OCI-LY7 (cell line): Measurements from ENCODE around the gene AADACL4. TPM values are rescaled to one million over a fixed set of nuclear protein-coding genes. Genes with fewer than 3 reads are reported as not detected.

Source experiments
- BruUV-seq: library from RNA; stranded (reverse); fragments of 400-500 nt; replicated peaks from 2 replicates; lab custom pipeline; 2021; lab: Mats Ljungman, UMichigan
- CTCF ChIA-PET: fragments of 300-600 bp; sonication (Branson Sonifier 250); formaldehyde crosslinking; loops from one replicate; lab custom pipeline; 2022; ENCODE audit warnings: antibody characterized with exemption; ENCODE audit not compliant: unreplicated experiment; lab: Charles Lee
- POLR2A ChIA-PET: fragments of 300-600 bp; sonication (Branson Sonifier 250); formaldehyde crosslinking; loops from one replicate; lab custom pipeline; 2022; ENCODE audit warnings: antibody characterized with exemption; lab: Charles Lee
- DNase-seq: peaks from one replicate; pipeline ENCODE4 v3.0.0-alpha.2; 2015; ENCODE audit warnings: low spot score
- H2AFZ ChIP-seq: fragments of 200-600 bp; sonication (generic), shearing (Covaris generic); 2 replicates; pipeline ENCODE4 v1.6.1; 2014; ENCODE audit warnings: mild to moderate bottlenecking, antibody characterized with exemption, low read length, moderate library complexity
- H3K27ac ChIP-seq: fragments of 200-600 bp; sonication (generic); 2 replicates; pipeline ENCODE4 v1.5.1; 2014; ENCODE audit warnings: mixed run types, low read depth, mild to moderate bottlenecking, moderate library complexity, low read length, inconsistent platforms; ENCODE audit not compliant: poor library complexity, severe bottlenecking
- H3K36me3 ChIP-seq: fragments of 200-600 bp; sonication (generic); 2 replicates; pipeline ENCODE4 v1.6.1; 2014; ENCODE audit warnings: mild to moderate bottlenecking, antibody characterized with exemption, low read length, moderate library complexity, mixed read lengths; ENCODE audit not compliant: insufficient read depth
- H3K4me1 ChIP-seq: fragments of 200-600 bp; sonication (generic); 2 replicates; pipeline ENCODE4 v1.5.1; 2014; ENCODE audit warnings: mild to moderate bottlenecking, low read length; ENCODE audit not compliant: insufficient read depth, poor library complexity, severe bottlenecking
- H3K4me2 ChIP-seq: fragments of 200-600 bp; sonication (generic); 2 replicates; pipeline ENCODE4 v1.6.1; 2014; ENCODE audit warnings: mild to moderate bottlenecking, low read length
- H3K4me3 ChIP-seq: fragments of 200-600 bp; sonication (generic); 2 replicates; pipeline ENCODE4 v1.5.1; 2014; ENCODE audit warnings: mild to moderate bottlenecking, low read depth, low read length; ENCODE audit not compliant: poor library complexity, severe bottlenecking
- H3K79me2 ChIP-seq: fragments of 200-600 bp; sonication (generic); 2 replicates; pipeline ENCODE4 v1.6.1; 2016; ENCODE audit warnings: low read depth, mild to moderate bottlenecking, low read length, moderate library complexity, mixed read lengths; ENCODE audit not compliant: insufficient read depth
- H3K9me2 ChIP-seq: fragments of 200-600 bp; sonication (generic); 2 replicates; pipeline ENCODE4 v1.6.1; 2016; ENCODE audit warnings: mild to moderate bottlenecking, low read length, mixed read lengths; ENCODE audit not compliant: insufficient read depth
- H3K9me3 ChIP-seq: fragments of 200-600 bp; sonication (generic); 2 replicates; pipeline ENCODE4 v1.6.1; 2014; ENCODE audit warnings: mild to moderate bottlenecking, mixed run types, low read length, mixed read lengths
- H4K20me1 ChIP-seq: fragments of 200-600 bp; sonication (generic); 2 replicates; pipeline ENCODE4 v1.6.1; 2014; ENCODE audit warnings: mild to moderate bottlenecking, antibody characterized with exemption, low read length, moderate library complexity, mixed read lengths; ENCODE audit not compliant: insufficient read depth
- CTCF ChIP-seq: fragments of 200-600 bp; sonication (generic); conservative IDR thresholded peaks from 2 replicates; pipeline ENCODE4 v1.5.1; 2014; ENCODE audit warnings: mild to moderate bottlenecking, antibody characterized with exemption, low read length, moderate library complexity, mixed read lengths
- EZH2phosphoT487 ChIP-seq: fragments of 200-600 bp; sonication (generic); IDR thresholded peaks from 2 replicates; pipeline ENCODE4 v1.6.1; 2018; ENCODE audit warnings: low read depth, borderline replicate concordance, mild to moderate bottlenecking, mixed run types, antibody characterized with exemption, low read length, moderate library complexity, mixed read lengths
- intact Hi-C: fragments of 100-400 bp; cut with micrococcal nuclease; formaldehyde crosslinking; loops from one replicate; pipeline ENCODE4 v1.10.0; 2022; ENCODE audit not compliant: unreplicated experiment
- total RNA-seq, 2 experiments: library from RNA; depleted of rRNA in 1 of 2; stranded (reverse); fragments of >200 nt in 1 of 2; shearing (Covaris generic) in 1 of 2; gene quantifications; 2 replicates each; pipeline ENCODE4 v1.2.3, GENCODE V29; 2014 to 2022

The AADACL4 gene
- total RNA-seq, 2 experiments from 2014 or later, result not detected

DNA sequence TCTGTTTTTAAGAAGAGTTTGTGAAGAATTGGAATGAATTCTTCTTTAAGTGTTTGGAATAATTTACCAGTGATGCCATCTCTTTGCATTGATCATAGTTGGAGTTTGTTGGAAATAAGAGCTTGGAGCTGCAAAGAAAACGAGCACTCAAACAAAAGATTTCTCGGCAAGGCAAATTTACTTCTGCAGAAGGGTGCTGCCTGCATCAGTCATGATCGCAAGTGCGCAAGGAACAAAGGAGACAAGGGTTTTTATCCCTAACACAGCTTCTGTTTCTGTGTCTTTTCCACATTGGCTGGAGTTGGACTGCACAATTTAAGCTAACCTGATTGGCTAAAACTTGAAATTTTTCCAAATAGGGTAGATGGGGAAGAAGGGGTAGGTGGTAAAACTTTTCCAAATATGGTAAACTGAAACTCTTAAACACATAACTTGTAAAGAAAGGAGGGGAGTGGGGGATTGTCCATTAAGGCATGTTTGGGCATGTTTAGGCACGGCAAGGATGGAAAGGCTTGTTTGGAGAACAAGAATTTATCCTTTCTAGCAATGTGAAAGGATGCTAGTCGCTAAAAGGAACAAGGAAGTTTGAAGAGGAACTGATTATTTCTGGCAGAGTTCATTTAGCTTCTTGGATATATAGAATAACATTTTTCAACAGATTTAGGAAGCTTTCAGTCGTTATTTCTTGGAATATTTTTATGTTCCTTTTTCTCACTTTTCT lies 3.5 kb upstream of the AADACL4 start:
- intact Hi-C loops, result no loop called here
- Histone ChIP-seq H3K9me2 (no peaks in the 10 kb centered on the region), H3K4me1 (no peaks in the 10 kb centered on the region), H3K9me3 (peaks cover 23% of the 10 kb centered on the region), H3K4me2 (no peak overlapping the region), H3K4me3 (no peak overlapping the region), H3K27ac (no peak overlapping the region), H3K79me2 (no peaks in the 10 kb centered on the region), H4K20me1 (no peaks in the 10 kb centered on the region), H3K36me3 (no peaks in the 10 kb centered on the region), H2AFZ (no peak overlapping the region)
- no peak for TF ChIP-seq CTCF
- no peak for TF ChIP-seq EZH2phosphoT487
- ChIA-PET POLR2A (no interaction called here), CTCF (no interaction called here)
- DNase-seq, result peak; percentile 17
- no TSS peak for BruUV-seq

DNA sequence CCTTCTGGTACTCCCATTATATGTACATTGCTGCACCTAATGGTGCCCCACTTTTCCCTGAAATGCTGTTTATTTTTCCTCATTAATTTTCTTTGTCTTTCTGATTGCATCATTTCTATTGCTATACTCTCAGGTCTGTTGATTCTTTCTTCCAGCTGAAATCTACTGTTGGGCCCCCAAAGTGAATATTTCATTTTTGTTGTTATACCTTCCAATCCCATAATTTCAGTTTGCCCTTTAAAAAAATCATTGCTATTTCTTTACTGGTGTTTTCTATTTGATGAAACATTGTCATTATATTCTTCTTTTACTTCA lies 3.0 kb upstream of the AADACL4 start:
- no peaks in the 10 kb centered on the region for H3K9me2 ChIP-seq
- no peaks in the 10 kb centered on the region for H3K36me3 ChIP-seq
- no peak for TF ChIP-seq EZH2phosphoT487
- no peak for TF ChIP-seq CTCF
- peaks cover 23% of the 10 kb centered on the region for H3K9me3 ChIP-seq
- no peaks in the 10 kb centered on the region for H3K79me2 ChIP-seq
- H4K20me1 ChIP-seq, result no peaks in the 10 kb centered on the region
- no TSS peak for BruUV-seq
- H3K4me3 ChIP-seq, result no peak overlapping the region
- H3K27ac ChIP-seq, result no peak overlapping the region
- DNase-seq, result no peak
- H3K4me2 ChIP-seq, result no peak overlapping the region
- ChIA-PET CTCF (no interaction called here), POLR2A (no interaction called here)
- intact Hi-C loops, result no loop called here
- no peaks in the 10 kb centered on the region for H3K4me1 ChIP-seq
- no peak overlapping the region for H2AFZ ChIP-seq

GRCh38 chr1:12643079-12643478 lies 806 bp upstream of the AADACL4 start:
- ChIA-PET CTCF (no interaction called here), POLR2A (no interaction called here)
- Histone ChIP-seq H3K27ac (no peak overlapping the region), H3K9me3 (peaks cover 23% of the 10 kb centered on the region), H3K36me3 (no peaks in the 10 kb centered on the region), H3K79me2 (no peaks in the 10 kb centered on the region), H2AFZ (no peak overlapping the region), H3K4me2 (no peak overlapping the region), H3K4me3 (no peak overlapping the region), H4K20me1 (no peaks in the 10 kb centered on the region), H3K9me2 (no peaks in the 10 kb centered on the region), H3K4me1 (no peaks in the 10 kb centered on the region)
- no TSS peak for BruUV-seq
- TF ChIP-seq EZH2phosphoT487 (no peak), CTCF (no peak)
- intact Hi-C loops, result no loop called here
- DNase-seq, result no peak
